NCI-H1694 treated with DMSO at 0.1 percent for 48 hours (cell line): Measurements from ENCODE around the gene GNG13.

Experiments
- DNase-seq: peaks from one replicate; lab custom pipeline; 2025; lab: John Stamatoyannopoulos, UW

Gene GNG13

GRCh38 chr16:793414-793813 lies 7.1 kb downstream of the GNG13 start:
- DNase-seq = no peak

GRCh38 chr16:792221-792995 lies 8.1 kb downstream of the GNG13 start:
- DNase-seq = no peak

- DNase-seq = no peak
These were observed 9.4 kb downstream of the GNG13 start for GRCh38 chr16:791131-791530.

GRCh38 chr16:790086-790485 lies 10.4 kb downstream of the GNG13 start:
- DNase-seq = no peak

GRCh38 chr16:789191-789850 lies 11.2 kb downstream of the GNG13 start:
- no peak for DNase-seq

GRCh38 chr16:788399-789126 lies 12.0 kb downstream of the GNG13 start, which contains the start of gene CHTF18:
Gene CHTF18 (plus strand): TSS chr16:788620. CDS start chr16:788685, 65 bp downstream.
- DNase-seq = peak; percentile 72

- no peak for DNase-seq
These were observed 12.5 kb downstream of the GNG13 start, which contains the start of gene RPUSD1 for GRCh38 chr16:787978-788398. Gene RPUSD1 (minus strand): TSS chr16:788381. CDS start chr16:787737, 644 bp downstream.

GRCh38 chr16:787321-787966 lies 13.1 kb downstream of the GNG13 start:
- no peak for DNase-seq

GRCh38 chr16:785563-786535 lies 14.7 kb downstream of the GNG13 start:
- DNase-seq = peak; percentile 6

GRCh38 chr16:784431-784830 lies 16.1 kb downstream of the GNG13 start:
- DNase-seq = no peak

GRCh38 chr16:783404-784161 lies 17.0 kb downstream of the GNG13 start:
- DNase-seq = no peak

GRCh38 chr16:782766-783403 lies 17.6 kb downstream of the GNG13 start:
- DNase-seq = no peak

GRCh38 chr16:782258-782657 lies 18.3 kb downstream of the GNG13 start:
- no peak for DNase-seq

- no peak for DNase-seq
These were observed 19.1 kb downstream of the GNG13 start for GRCh38 chr16:781346-782010.

GRCh38 chr16:780296-780695 lies 20.2 kb downstream of the GNG13 start:
- DNase-seq = no peak

- DNase-seq = no peak
These were observed 21.0 kb downstream of the GNG13 start for GRCh38 chr16:779561-779960.

GRCh38 chr16:778909-779527 lies 21.5 kb downstream of the GNG13 start:
- no peak for DNase-seq

GRCh38 chr16:778447-778846 lies 22.1 kb downstream of the GNG13 start:
- no peak for DNase-seq

GRCh38 chr16:777826-778225 lies 22.7 kb downstream of the GNG13 start:
- DNase-seq = no peak
